Lower leg skin (tissue), 4 donors: ENCODE results near the gene HBG2. TPM values are rescaled to one million over a fixed set of nuclear protein-coding genes. Genes with fewer than 3 reads are reported as not detected.

ENCODE experiments used
- DNase-seq, 2 donors: peaks; one replicate each; pipeline ENCODE4 v3.0.0-alpha.2; 2019; ENCODE audit warnings: low spot score in 2 of 2
- H3K4me3 ChIP-seq: fragments of 200-600 bp; sonication (generic); 2 replicates; pipeline ENCODE4 v1.5.1; 2017; ENCODE audit warnings: mild to moderate bottlenecking, low read depth; ENCODE audit not compliant: poor library complexity, severe bottlenecking
- CTCF ChIP-seq, 3 donors: fragments of 450-650 bp; IDR thresholded peaks; one replicate each; pipeline ENCODE4 v1.5.1; 2016; ENCODE audit warnings: antibody characterized with exemption in 3 of 3, mild to moderate bottlenecking in 3 of 3, moderate library complexity in 2 of 3
- POLR2A ChIP-seq, 2 donors: fragments of 450-650 bp; IDR thresholded peaks; one replicate each; pipeline ENCODE4 v1.6.1; 2016 to 2017; ENCODE audit warnings: antibody characterized with exemption in 2 of 2, mild to moderate bottlenecking in 1 of 2, moderate library complexity in 1 of 2
- WGBS, 2 donors: methylation state at CpG; one replicate each; pipeline ENCODE4 v1.1.5; 2018; 5-methylcytosine and 5-hydroxymethylcytosine counted together
- intact Hi-C: fragments of 100-400 bp; cut with DNase I; formaldehyde crosslinking; loops from one replicate; pipeline ENCODE4 v1.15.0; 2023; ENCODE audit warnings: low total_unique reads
- total RNA-seq, 4 donors: library from RNA; depleted of rRNA; stranded (reverse); fragments of >200 nt; gene quantifications; one replicate each; pipeline ENCODE4 v1.1.0, GENCODE V29; 2016

The HBG2 gene
- total RNA-seq, 4 donors from 2014 or later, result not detected

GRCh38 chr11:5279471-5280090, 25.0 kb upstream of the HBG2 start:
- 87% methylated on average over 4 of the region's 4 CpGs for WGBS, 2 donors
- no peak overlapping the region for H3K4me3 ChIP-seq
- intact Hi-C loops, result no loop called here
- TF ChIP-seq POLR2A (IDR thresholded peaks at IDR 0.05), result no peak
- no peak for TF ChIP-seq CTCF (IDR thresholded peaks at IDR 0.05)
- no peak for DNase-seq

- no peak for DNase-seq
- no peak for TF ChIP-seq POLR2A (IDR thresholded peaks at IDR 0.05)
- no peak for TF ChIP-seq CTCF (IDR thresholded peaks at IDR 0.05)
- WGBS, 2 donors, result 64 to 83% methylated on average over 1 of the region's 1 CpG
- intact Hi-C loops, result no loop called here
- no peak overlapping the region for H3K4me3 ChIP-seq
These were observed 23.3 kb upstream of the HBG2 start for GRCh38 chr11:5277807-5278382.

GRCh38 chr11:5276697-5277096, 22.1 kb upstream of the HBG2 start:
- H3K4me3 ChIP-seq, result no peak overlapping the region
- TF ChIP-seq CTCF (IDR thresholded peaks at IDR 0.05) (no peak), POLR2A (IDR thresholded peaks at IDR 0.05) (no peak)
- DNase-seq, result no peak
- intact Hi-C loops, result no loop called here
- 78 to 84% methylated on average over 2 of the region's 2 CpGs for WGBS, 2 donors

- DNase-seq, result no peak
- H3K4me3 ChIP-seq, result no peak overlapping the region
- 78 to 83% methylated on average over 6 of the region's 6 CpGs for WGBS, 2 donors
- intact Hi-C loops, result no loop called here
- TF ChIP-seq CTCF (IDR thresholded peaks at IDR 0.05) (no peak), POLR2A (IDR thresholded peaks at IDR 0.05) (no peak)
These were observed 21.0 kb upstream of the HBG2 start for GRCh38 chr11:5275369-5276110.

GRCh38 chr11:5274395-5274794, 19.8 kb upstream of the HBG2 start:
- intact Hi-C loops, result no loop called here
- 64 to 65% methylated on average over 5 of the region's 5 CpGs for WGBS, 2 donors
- TF ChIP-seq CTCF (IDR thresholded peaks at IDR 0.05) (no peak), POLR2A (IDR thresholded peaks at IDR 0.05) (no peak)

More at GRCh38 chr11:5274395-5274794, 19.8 kb upstream of the HBG2 start:
- DNase-seq, result no peak
- no peak overlapping the region for H3K4me3 ChIP-seq
